ENCODE results near the gene CYB561D1.

GRCh38 chr1:109504974-109505373, 11.1 kb downstream of the CYB561D1 start:
- TF ChIP-seq CTCF (IDR thresholded peaks at IDR 0.05; ENCODE audit: low read length) (no peak), EZH2 (optimal IDR thresholded peaks at IDR 0.05; ENCODE audit: low read depth, low read length) (no peak)
